ENCODE measurements around the gene NELFA. TPM values are rescaled to one million over a fixed set of nuclear protein-coding genes. Genes with fewer than 3 reads are reported as not detected.
"Not testable (repeated sequence)": the region's sequence is repeated elsewhere in the genome, so short reads cannot be mapped to it uniquely, and the experiment has no call there.

Gene NELFA
- total RNA-seq, 1 donor from 2014 or later, result 8.4 TPM

DNA sequence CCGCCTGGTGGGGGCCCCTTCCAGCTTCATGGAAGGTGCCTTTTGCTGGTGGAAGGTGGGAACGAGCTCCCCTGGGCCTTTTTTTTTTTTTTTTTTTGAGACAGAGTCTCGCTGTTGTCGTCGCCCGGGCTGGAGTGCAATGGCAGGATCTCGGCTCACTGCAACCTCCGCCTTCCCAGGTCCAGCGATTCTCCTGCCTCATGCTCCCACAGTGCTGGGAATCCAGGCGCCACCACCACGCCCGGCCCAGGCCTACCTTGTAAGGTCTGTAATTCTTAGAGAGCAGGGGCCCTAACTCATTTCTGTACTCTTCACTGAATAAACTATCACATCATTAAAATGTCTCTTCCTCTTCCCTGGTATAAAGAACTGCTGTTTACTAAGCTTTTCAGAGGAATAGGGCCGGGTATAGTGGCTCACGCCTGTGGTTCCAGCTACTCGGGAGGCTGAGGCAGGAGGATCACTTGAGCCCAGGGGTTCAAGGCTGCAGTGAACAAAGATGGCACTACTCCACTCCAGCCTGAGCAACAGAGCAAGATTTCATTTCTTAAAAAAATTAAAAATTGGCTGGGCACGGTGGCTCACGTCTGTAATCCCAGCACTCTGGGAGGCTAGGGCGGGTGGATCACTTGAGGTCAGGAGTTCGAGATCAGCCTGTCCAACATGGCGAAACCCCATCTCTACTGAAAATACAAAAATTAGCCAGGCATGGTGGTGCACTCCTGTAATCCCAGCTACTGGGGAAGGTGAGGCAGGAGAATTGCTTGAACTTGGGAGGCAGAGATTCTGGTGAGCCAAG is 14.9 kb downstream of the NELFA start:
- not testable (repeated sequence) for DNase-seq (ENCODE audit: low spot score)

DNA sequence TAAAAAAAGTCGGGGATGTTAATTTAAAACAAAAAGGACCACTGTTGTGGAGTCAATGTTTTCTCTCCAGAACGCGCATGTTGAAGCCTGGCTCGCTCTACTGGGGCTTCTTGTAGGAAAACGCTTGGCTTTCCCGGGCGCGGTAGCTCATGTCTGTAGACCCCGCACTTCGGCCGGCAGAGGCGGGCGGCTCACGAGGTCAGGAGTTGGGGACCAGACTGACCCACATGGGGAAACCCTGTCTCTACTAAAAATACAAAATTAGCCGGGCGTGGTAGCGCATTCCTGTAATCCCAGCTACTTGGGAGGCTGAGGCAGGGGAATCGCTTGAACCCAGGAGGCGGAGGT is 15.6 kb downstream of the NELFA start:
- DNase-seq (ENCODE audit: low spot score), result no peak

DNA sequence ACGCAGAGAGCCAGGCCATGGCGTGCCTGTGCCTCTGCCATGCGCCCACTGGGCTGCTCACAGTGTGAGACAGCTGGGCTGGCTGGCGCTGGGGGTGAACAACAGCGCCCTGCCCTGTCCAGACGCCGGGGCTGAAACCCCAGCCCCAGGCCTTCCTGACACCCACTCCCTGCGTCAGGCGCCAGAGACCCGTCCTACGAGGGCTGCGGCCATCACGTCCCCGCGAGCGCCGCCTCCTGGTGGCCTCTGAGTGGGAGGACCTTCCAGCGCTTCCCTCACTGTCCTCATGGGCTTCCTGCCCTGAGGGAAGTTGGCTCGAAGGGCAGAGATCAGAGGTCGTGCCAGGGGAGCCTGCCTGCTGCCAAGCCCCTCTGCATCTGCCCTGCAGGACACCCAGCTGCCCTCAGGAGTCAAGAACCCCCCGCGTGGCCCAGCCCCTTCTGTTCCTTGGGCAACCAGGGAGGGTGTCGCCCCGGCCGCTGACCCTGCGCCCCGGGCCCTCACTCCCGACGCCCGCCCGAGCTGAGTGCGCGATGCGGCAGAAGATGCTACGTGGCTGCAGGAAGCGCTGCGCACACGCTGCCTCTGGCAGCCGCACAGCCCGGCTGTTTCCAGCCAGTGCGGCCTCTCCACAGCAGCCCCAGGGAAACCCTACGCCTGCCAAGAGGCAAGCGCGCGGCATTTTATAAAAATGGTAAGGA is 16.2 kb downstream of the NELFA start:
- DNase-seq (ENCODE audit: low spot score), result no peak

DNA sequence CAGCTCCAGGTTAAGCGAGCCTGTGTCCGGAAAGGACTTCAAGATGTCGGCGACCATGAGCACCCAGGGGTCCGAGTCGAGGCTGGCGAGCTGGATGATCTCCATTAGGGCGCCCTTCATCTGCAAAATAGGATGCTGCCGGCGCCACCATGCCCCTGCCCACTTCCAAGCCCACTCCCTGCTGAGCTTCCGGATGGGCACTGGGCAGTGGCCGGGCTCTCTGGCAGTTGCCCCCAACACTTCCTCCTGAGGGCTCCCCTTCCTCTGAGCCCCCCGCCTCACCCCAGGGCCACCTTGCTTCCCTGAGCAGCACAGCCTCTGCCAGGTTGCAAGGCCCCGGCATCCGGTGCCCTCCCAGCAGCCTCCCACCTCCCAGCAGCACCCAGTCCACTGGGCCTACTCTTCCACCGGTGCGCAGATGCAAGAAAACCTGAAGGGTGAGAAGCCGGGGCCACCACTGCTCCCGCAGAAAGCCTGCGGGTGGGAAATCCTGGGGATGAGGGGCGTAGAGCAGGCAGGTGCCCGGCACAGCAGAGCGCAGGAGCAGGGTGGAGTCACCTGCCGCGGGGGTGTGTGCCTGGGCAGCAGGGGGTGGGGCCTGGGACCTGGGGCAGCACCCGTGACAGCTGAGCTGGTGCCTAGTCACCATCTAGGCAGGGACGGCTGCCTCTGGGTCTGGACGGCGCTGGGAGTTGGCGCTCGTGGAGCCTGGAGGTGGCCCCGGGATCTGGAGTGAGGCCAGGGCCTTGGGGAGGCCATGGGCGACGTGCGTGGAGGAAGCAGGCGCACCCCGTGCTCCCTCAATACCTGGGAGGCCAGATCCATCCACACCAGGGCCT is 17.0 kb downstream of the NELFA start:
- DNase-seq (ENCODE audit: low spot score), result no peak

DNA sequence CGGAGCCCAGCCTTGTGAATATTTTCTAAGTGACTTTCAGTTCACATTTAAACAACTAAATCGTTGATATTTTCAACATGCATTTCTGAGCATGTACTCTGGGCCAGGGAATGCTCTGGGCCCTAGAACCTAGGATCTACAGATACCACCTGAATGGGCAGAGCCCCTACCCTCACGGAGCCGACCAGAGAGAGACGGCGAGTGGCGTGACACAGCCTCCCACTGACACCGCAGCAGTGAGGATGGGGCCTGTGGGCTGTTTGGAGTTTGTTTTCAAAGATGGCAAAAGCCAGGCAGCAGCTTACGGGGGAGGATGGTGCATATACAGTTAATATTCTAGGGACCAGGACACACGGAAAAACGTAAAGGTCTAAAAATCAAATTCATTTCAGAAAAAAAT is 17.7 kb downstream of the NELFA start:
- no peak for DNase-seq (ENCODE audit: low spot score)

DNA sequence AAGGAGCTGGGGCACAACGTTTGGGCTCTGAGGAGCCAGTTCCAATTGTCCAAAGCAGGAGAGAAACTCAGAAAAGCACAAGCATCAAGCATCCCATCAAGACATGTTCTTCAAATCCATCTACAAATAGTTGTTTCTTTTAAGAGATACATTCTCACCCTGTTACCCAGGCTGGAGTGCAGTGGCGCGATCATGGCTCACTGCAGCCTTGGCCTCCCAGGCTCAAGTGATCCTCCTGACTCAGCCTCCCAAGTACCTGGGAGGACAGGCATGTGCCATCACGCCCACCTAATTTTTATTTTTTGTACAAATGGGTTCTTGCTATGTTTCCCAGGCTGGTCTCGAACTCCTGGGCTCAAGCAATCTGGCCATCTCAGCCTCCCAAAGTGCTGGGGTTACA is 18.1 kb downstream of the NELFA start:
- DNase-seq (ENCODE audit: low spot score), result no peak

DNA sequence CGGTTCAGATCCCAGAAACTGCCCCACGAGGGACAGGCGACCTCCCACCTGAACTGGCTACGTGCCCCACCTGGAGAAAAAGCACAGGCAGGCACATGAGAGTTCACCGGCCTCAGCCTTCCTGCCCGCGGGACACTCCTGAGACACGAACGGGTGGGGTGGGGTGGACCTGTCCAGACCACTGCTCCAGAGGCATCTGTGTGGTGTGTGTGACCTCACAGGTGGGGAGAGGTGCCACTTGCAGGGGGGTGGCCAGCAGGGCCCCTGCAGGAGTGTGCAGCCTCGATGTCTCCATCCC is 18.5 kb downstream of the NELFA start:
- no peak for DNase-seq (ENCODE audit: low spot score)

DNA sequence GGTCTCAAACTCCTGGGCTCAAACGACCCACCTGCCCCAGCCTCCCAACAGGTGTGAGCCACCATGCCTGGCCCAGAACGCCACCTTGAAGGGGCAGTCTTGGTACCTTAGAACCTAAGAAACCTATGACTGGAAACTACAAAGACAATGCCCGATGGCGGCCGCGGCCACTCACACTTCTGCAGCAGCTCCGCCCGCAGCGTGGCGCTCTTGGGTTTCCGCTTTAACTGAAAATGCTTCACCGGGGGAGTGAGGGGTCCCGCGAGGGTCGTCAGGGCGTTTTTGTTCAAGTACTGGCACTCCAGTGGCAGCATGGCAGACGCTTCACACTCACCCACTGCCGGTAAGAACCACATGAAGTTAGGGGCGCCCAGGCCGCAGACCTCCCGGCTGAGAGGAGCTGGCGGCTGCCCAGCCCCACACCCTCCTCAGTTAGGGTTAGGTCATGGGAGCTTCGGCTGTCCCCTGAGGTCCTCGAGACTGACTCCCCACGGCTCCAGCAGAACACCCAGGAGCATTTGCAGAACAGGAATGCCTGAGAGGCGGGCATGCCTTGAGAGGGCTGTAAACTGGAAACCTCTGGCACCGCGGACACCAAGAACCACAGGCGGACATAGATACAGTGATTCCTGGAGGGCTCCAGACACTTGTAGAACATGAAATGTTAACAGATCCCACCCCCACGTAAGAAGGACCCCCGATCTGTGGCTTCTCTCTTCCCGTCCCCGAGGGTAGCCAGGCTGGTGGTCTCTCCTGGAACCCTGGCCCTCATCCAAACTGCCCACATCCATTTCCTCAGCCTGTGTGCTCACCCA is 19.0 kb downstream of the NELFA start:
- no peak for DNase-seq (ENCODE audit: low spot score)

DNA sequence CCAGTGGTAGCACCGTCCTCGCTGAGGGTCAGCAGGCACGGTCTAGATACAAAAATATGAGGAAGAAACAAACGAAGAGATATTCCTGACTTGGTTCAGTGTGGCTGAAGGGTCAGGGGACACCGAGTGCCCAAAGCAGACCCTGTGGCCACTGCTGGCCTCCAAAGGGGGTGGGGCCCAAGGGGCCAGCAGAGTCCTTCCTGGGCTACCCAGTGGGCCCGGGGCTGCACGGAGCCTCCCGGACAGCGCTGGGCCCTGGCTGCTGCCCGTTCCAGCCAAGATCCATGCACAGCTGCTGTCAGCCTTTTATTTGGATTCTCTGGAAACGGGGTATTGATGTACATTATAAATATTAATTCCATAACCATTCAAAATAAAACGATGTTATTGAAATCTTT is 20.4 kb downstream of the NELFA start:
- no peak for DNase-seq (ENCODE audit: low spot score)

DNA sequence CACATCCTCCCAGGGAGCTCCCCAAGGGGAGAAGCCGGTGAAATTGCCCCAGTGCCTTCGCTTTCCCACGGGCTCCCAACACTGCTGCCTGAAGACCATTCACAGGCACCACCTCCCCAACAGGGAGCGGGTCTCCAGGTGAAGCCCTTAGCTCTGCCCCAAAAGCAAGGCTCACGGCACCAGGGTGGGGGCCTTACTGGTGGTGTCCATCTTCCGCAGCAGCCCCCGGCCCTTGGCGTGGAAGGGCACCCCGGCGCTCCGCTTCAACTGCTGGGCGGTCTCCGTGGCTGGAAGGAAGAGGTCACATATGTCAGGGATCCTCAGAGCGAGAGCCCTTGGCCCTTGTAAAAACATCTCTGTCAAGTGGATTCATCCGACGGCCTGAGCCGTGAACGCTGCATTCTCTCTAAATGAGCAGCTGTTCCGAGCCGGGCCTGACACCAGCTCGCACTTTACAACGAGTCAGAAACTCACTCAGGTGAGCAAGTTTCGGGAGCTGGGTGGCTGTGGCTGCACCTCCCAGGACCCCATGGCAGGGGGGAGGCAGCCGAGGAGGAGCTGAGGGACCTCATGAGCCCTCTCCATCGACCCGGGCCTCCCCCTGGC is 20.9 kb downstream of the NELFA start:
- DNase-seq (ENCODE audit: low spot score), result no peak

DNA sequence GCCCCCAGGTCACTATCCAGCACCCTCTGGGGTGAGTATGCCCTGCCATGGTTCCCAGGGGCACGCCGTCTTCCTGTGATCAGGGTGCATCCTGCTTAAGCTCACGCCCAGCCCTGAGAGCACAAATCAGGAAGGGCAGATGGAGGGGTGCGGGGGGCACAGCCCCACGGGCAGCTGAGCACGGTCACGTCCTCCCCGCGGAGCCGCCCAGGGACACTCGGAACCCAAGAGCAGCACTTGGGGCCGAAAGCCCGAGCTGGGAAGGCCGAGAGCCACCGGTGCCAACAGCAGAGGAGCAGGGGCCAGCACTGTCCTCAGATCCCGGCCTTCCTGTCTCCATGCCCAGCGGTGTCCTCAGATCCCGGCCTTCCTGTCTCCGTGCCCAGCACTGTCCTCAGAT is 21.5 kb downstream of the NELFA start:
- no peak for DNase-seq (ENCODE audit: low spot score)

DNA sequence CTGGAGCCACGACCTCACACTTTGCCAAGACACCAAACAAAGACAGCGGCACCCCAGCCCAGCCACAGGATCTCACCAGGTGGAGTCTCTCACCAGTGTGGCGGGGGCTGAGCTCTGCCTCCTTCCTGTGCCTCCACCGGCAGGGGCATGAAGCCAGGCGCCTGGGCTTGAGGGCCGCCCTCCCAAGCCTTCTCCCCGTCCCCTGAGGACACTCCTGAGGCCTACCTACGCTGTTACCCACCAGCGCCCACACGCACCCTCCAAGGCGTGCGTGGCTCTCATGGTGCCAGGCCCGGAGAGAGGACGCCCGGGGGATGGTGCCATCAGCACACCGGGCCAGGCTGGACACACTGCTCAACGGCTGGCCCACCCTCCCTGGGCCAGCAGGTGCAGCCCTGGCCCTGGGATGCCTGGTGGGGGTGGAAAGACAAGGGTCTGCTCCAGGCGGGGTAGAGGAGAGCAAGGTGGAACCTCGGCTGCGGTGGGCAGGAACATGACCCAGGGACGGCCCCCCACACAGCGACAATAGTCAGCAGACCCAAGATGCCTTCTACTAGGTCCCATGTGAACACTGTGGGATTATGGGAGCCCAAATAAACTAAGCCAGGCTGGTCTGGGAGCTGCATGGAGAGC is 22.1 kb downstream of the NELFA start:
- DNase-seq (ENCODE audit: low spot score), result no peak

DNA sequence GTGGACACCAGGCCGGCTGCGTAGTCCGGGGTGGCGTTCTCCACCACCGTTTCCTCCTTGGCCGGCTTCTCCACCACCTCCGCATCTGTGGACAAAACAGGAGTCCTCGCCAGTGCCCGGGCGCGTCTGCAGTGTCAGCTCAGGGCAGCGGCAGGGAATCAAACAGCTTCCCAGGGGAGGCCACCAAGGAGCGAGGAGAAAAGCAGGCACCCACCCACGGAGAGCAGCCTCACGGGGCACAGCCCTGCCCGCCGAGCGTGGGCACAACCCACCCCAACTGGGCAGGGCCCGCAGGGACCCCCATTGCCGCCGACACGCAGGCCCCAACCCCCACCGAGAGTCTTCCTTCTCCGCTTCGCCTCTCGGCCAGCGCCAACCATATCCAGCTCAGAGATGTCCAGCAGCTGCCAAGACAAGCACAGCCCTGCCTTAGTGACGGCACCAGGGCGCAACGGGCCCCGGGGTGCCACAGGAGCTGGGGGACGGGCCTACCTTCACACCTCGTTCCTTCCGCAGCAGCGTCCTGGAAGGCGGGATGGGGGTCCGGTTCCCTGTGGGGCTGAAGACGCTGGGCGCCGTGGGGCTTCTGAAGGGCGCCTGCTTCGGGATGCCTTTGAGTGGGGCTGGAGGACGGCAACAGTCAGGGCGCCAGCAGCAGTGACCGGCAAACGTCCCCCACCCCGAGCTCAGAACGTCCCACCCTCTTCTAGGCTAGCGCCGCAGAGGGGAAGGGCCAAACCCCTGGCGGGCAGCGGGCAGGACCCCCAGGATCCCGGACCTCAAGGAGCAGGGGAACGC is 22.8 kb downstream of the NELFA start:
- no peak for DNase-seq (ENCODE audit: low spot score)

DNA sequence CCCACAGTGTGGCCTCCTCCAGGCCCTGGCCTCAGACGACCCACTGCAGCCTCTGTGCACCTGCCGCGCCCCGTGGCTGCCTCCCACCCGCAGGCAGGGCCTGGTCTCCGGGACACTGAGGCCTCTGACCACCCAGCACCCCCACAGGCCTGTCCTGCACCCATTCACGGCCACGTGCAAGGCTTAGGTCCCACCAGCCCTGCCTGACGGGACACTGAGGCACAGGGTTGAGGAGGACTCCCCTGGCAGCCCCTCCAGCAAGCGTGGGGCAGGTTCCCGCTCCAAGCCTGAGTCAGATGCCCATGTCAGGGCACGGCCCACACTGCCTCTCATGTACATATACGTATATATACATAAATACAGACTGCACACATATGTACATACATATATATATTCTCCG is 23.5 kb downstream of the NELFA start:
- no peak for DNase-seq (ENCODE audit: low spot score)

DNA sequence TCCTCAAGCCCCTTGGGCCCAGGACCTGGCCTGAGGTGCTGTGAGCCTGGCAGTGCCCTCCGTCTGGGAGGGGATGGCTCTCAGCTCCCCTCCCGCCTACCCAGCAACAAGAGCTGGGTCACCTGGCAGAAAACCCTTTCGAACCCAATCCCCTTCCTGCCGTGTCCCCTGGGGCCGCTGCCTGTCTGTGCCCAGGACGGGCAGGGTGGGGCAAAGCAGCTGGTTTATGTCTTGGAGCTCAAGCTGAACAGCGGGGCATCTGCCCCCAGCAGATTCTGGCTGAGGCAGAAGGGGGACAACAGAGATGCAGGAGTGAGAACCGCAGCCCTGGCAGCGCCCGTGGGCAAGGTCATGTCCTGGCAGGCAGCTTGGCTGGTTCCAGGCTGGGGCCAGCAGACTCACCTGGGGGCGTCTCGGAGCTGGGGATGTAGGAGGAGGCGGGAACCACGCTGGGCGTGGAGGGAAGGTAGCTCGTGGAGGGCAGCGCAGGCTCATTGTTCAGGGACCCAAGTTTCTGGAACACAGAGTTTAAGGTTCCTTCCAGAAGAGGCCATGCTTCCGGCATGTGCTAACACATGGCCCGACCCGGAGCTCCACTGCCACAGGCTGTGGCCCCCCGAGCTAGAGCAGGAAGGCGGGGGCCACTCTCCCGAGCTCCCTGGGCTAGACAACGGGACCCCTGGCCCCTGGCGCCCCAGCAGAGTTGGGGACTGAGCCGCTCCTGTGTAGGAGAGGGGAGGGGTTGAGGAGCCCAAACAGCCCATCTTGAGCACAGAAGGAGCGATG is 24.2 kb downstream of the NELFA start:
- DNase-seq (ENCODE audit: low spot score), result no peak

DNA sequence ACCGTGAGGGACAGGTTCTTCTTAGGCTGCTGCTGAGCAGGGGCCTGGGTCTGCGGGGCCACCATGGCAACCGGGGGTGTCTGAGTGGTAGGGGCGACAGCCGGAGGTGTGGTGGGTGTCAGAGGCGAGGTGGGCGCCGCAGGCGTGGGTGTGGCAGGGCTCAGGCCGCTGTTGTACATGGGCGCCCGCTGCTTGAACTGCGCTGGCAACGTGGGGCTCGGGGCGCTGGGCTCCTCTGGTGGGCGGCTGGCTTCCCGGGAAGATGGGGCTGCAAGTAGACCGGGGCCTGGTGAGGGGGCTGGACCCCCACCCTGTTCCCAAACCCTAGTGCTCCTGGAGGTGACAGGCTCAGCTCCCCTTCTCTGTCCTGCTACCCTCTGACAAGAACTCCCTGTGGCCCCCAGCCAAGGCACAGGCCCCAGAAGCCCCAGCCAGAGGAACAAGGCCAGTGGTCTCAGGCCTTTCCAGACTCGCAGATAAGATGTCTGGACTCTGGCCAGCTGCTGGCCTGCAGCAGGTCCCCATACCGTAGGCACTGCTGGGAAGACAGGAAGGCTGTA is 24.8 kb downstream of the NELFA start:
- no peak for DNase-seq (ENCODE audit: low spot score)

DNA sequence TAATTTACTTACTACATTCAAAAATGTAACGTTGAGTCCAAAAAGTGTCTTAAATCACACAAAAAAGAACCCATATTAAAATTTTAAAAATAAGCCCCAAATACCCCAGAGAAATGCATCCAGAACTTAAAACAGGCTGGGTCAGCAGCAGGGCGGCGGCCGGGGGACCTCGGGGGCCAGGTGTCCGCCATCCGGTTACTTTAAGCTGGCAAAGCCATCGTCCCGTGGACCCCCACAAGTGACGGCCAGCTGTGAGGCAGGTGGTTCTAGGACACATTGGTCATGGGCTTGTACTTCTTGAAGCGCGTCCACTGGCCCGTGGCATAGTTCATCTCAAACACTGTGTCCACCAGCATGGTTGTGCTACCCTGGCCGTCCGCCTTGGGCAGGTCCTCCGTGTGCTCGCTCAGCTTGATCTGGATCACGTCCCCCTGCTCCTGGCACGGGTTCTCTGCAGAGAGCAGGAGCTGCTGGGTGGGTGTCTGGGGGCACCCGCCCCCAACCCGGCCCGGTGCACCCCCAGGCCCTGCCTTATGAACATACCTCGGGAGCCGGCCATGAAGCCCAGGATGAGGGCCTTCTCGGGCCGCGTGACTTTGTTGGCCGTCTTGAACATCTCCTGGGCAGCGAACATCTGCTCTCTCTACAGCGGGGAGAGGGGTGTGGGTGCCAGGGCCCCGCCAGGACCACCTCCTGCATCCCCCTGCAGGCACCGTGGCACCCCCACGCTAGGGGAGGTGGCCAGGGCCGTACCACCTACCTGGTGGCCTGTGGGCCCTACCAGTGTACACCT is 25.5 kb downstream of the NELFA start:
- DNase-seq (ENCODE audit: low spot score), result no peak

Data from umbilical cord (tissue), 2 donors.